B cell (primary cell): Measurements from ENCODE around the gene AK3. TPM values are rescaled to one million over a fixed set of nuclear protein-coding genes. Genes with fewer than 3 reads are reported as not detected.

Experiments
- ATAC-seq: fragments of 200-7000 bp; cut with Tn5 transposase; one replicate; pipeline ENCODE4 v1.10.0; 2021; ENCODE audit warnings: low read depth, mild to moderate bottlenecking, moderate number of reproducible peaks, moderate library complexity
- CTCF ChIA-PET: fragments of 350-600 bp; sonication (Branson Sonifier 250); formaldehyde crosslinking; loops from one replicate; lab custom pipeline; 2021; ENCODE audit warnings: antibody characterized with exemption, inconsistent platforms; lab: Charles Lee
- POLR2A ChIA-PET: fragments of 350-600 bp; sonication (Branson Sonifier 250); formaldehyde crosslinking; loops from one replicate; lab custom pipeline; 2021; ENCODE audit warnings: antibody characterized with exemption; lab: Charles Lee
- DNase-seq: peaks from one replicate; pipeline ENCODE4 v3.0.0; 2013
- H2AFZ ChIP-seq: 2 replicates; pipeline ENCODE4 v1.6.1; 2012; ENCODE audit warnings: mild to moderate bottlenecking, low read depth, low read length; ENCODE audit not compliant: insufficient read depth, poor library complexity, severe bottlenecking
- H3K27ac ChIP-seq, 2 donors: 1 replicate in 1 of 2; 2 replicates in 1 of 2; pipeline ENCODE4 v1.5.1; 2012 to 2013; ENCODE audit warnings: low read length in 2 of 2, mild to moderate bottlenecking in 2 of 2, moderate library complexity in 1 of 2
- H3K27me3 ChIP-seq, 4 experiments: fragments of 200-600 bp in 1 of 4; sonication (generic) in 1 of 4; replicated peaks in 1 of 4; 1 replicate in 2 of 4; 2 replicates in 2 of 4; pipeline versions ENCODE4 v1.6.1 to v1.7.0; 2013 to 2016; ENCODE audit warnings: low read length in 3 of 4, mild to moderate bottlenecking in 2 of 4, mixed read lengths in 1 of 4, moderate library complexity in 1 of 4; ENCODE audit not compliant: insufficient read depth in 4 of 4, control insufficient read depth in 3 of 4; ENCODE audit errors: control extremely low read depth in 1 of 4
- H3K36me3 ChIP-seq, 2 experiments: replicated peaks in 1 of 2; 1 replicate in 1 of 2; 2 replicates in 1 of 2; pipeline versions ENCODE4 v1.6.1 to v1.7.1; 2013; ENCODE audit warnings: low read length in 1 of 2; ENCODE audit not compliant: insufficient read depth in 2 of 2, control insufficient read depth in 1 of 2; ENCODE audit errors: control extremely low read depth in 1 of 2, extremely low read depth in 1 of 2
- H3K4me1 ChIP-seq, 2 donors: fragments of 200-600 bp in 1 of 2; sonication (generic) in 1 of 2; 1 replicate in 1 of 2; 2 replicates in 1 of 2; pipeline versions ENCODE4 v1.5.1 to v1.6.1; 2013 to 2017; ENCODE audit warnings: low read length in 2 of 2; ENCODE audit not compliant: control insufficient read depth in 2 of 2, insufficient read depth in 2 of 2
- H3K4me2 ChIP-seq: replicated peaks from 2 replicates; pipeline ENCODE3; 2012; ENCODE audit warnings: mild to moderate bottlenecking, low read depth, low read length; ENCODE audit not compliant: poor library complexity, severe bottlenecking
- H3K4me3 ChIP-seq, 5 experiments: fragments of 200-600 bp in 1 of 5; sonication (generic) in 1 of 5; 1 replicate in 3 of 5; 2 replicates in 2 of 5; pipeline versions ENCODE4 v1.5.1 to v1.7.0; 2011 to 2016; ENCODE audit warnings: low read length in 4 of 5, mild to moderate bottlenecking in 4 of 5, low read depth in 2 of 5, control low read depth in 1 of 5, moderate library complexity in 1 of 5; ENCODE audit not compliant: insufficient read depth in 1 of 5; ENCODE audit errors: control extremely low read depth in 1 of 5, extremely low read depth in 1 of 5
- H3K79me2 ChIP-seq: fragments of 200-600 bp; sonication (generic); one replicate; pipeline ENCODE4 v1.6.0; 2016; ENCODE audit warnings: low read length; ENCODE audit not compliant: control insufficient read depth, insufficient read depth
- H3K9ac ChIP-seq: fragments of 200-600 bp; sonication (generic); 2 replicates; pipeline ENCODE4 v1.6.1; 2017; ENCODE audit warnings: mild to moderate bottlenecking, low read length, moderate library complexity
- H3K9me3 ChIP-seq, 3 donors: one replicate each; pipeline versions ENCODE4 v1.6.1 to v1.7.1; 2013; ENCODE audit warnings: low read length in 2 of 3; ENCODE audit not compliant: control insufficient read depth in 2 of 3, insufficient read depth in 1 of 3; ENCODE audit errors: control extremely low read depth in 1 of 3
- H4K20me1 ChIP-seq: 2 replicates; pipeline ENCODE4 v1.6.0; 2012; ENCODE audit warnings: mild to moderate bottlenecking, low read length; ENCODE audit not compliant: insufficient read depth, control insufficient read depth, poor library complexity, severe bottlenecking
- H3K27ac Mint-ChIP-seq: one replicate; pipeline ENCODE4 v1.8.0; 2021; ENCODE audit warnings: mixed read lengths
- H3K27me3 Mint-ChIP-seq: one replicate; pipeline ENCODE4 v1.8.0; 2021; ENCODE audit warnings: mixed read lengths
- H3K4me1 Mint-ChIP-seq: one replicate; pipeline ENCODE4 v1.8.0; 2021; ENCODE audit warnings: mixed read lengths
- H3K4me3 Mint-ChIP-seq: one replicate; pipeline ENCODE4 v1.8.0; 2021; ENCODE audit warnings: mixed read lengths
- H3K9me3 Mint-ChIP-seq: one replicate; pipeline ENCODE4 v1.8.0; 2022; ENCODE audit warnings: mixed read lengths; ENCODE audit not compliant: insufficient read depth
- EZH2 ChIP-seq: IDR thresholded peaks from 2 replicates; pipeline ENCODE4 v1.6.1; 2012; ENCODE audit warnings: borderline replicate concordance, low read depth, mild to moderate bottlenecking, moderate library complexity, low read length; ENCODE audit not compliant: insufficient read depth, poor library complexity, severe bottlenecking
- WGBS: methylation state at CpG from one replicate; pipeline ENCODE4 v1.1.5; 2013; ENCODE audit warnings: missing lambda C conversion rate; ENCODE audit not compliant: insufficient coverage; 5-methylcytosine and 5-hydroxymethylcytosine counted together
- intact Hi-C: fragments of 100-400 bp; cut with micrococcal nuclease; formaldehyde crosslinking; loops from one replicate; pipeline ENCODE4 v1.10.0; 2022
- polyA plus RNA-seq: library from polyadenylated mRNA; depleted of rRNA; stranded (reverse); fragments of >200 nt; gene quantifications from 2 replicates; pipeline ENCODE4 v1.2.3, GENCODE V29; 2012
- total RNA-seq, 2 donors: library from RNA; stranded (reverse); fragments of 120-200 nt in 1 of 2; gene quantifications; 1 replicate in 1 of 2; 2 replicates in 1 of 2; pipeline versions ENCODE4 v1.2.3 to v1.2.4, GENCODE V29; 2013 to 2022
- TF ChIP-seq, protein P1 (sequence below): fragments of 200-600 bp; IDR thresholded peaks from one replicate; pipeline ENCODE4 v1.8.0; 2022; ENCODE audit warnings: antibody characterized with exemption, mild to moderate bottlenecking

The AK3 gene
- total and polyA plus RNA-seq, 2 donors (not counting 1 experiment from before 2014, with no cell fraction given), result 9.9 to 22.9 TPM

- peaks cover 6% of the 10 kb centered on the region for H3K79me2 ChIP-seq
- H3K27ac Mint-ChIP-seq, result no peak overlapping the region
- H3K9me3 Mint-ChIP-seq, result no peaks in the 10 kb centered on the region
- ATAC-seq, result no peak
- H3K4me2 ChIP-seq, result no peak overlapping the region
- no peak for DNase-seq
- no peaks in the 10 kb centered on the region for H3K27me3 Mint-ChIP-seq
- TF ChIP-seq, protein P1, sequence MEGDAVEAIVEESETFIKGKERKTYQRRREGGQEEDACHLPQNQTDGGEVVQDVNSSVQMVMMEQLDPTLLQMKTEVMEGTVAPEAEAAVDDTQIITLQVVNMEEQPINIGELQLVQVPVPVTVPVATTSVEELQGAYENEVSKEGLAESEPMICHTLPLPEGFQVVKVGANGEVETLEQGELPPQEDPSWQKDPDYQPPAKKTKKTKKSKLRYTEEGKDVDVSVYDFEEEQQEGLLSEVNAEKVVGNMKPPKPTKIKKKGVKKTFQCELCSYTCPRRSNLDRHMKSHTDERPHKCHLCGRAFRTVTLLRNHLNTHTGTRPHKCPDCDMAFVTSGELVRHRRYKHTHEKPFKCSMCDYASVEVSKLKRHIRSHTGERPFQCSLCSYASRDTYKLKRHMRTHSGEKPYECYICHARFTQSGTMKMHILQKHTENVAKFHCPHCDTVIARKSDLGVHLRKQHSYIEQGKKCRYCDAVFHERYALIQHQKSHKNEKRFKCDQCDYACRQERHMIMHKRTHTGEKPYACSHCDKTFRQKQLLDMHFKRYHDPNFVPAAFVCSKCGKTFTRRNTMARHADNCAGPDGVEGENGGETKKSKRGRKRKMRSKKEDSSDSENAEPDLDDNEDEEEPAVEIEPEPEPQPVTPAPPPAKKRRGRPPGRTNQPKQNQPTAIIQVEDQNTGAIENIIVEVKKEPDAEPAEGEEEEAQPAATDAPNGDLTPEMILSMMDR, result no peak
- no peak for TF ChIP-seq EZH2
- CTCF ChIA-PET, result no interaction called here
- H3K9me3 ChIP-seq, result no peaks in the 10 kb centered on the region
- H3K9ac ChIP-seq, result no peak overlapping the region
- intact Hi-C loops, result no loop called here
- no peak overlapping the region for H2AFZ ChIP-seq
- POLR2A ChIA-PET, result no interaction called here
- no peaks in the 10 kb centered on the region for H3K4me1 ChIP-seq
- WGBS, result 99% methylated on average over 6 of the region's 6 CpGs
- H3K27ac ChIP-seq, result no peak overlapping the region
- H3K4me3 ChIP-seq, result no peak overlapping the region
- H3K36me3 ChIP-seq, result peaks cover 6 to 44% of the 10 kb centered on the region in 2 experiments
- H4K20me1 ChIP-seq, result no peaks in the 10 kb centered on the region
- H3K27me3 ChIP-seq, result no peaks in the 10 kb centered on the region
- no peak overlapping the region for H3K4me3 Mint-ChIP-seq
- H3K4me1 Mint-ChIP-seq, result no peaks in the 10 kb centered on the region
Observed at GRCh38 chr9:4718911-4719310, 22.1 kb downstream of the AK3 start.

DNA sequence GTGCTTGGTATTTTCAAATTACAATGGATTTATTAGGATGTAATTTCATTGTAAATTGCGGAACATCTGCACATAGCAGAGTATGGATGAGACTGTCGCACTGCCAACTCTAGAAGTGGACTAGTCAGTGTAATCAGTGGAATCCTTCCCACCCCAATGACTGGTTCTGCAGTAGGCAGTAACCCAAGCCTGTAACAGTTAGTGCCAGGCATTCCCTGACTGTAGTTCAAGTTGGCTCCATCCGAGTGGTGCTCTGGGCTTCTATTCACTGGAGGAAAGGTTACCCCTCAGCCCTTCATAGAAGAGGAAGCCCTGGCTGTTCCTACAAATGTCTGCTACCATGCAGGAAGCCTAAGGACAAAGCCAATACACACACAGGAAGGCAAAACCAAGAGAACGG, 23.2 kb downstream of the AK3 start:
- no peaks in the 10 kb centered on the region for H3K27me3 Mint-ChIP-seq
- peaks cover 6% of the 10 kb centered on the region for H3K79me2 ChIP-seq
- H3K9ac ChIP-seq, result no peak overlapping the region
- H3K9me3 Mint-ChIP-seq, result no peaks in the 10 kb centered on the region
- POLR2A ChIA-PET, result no interaction called here
- ATAC-seq, result no peak
- DNase-seq, result no peak
- intact Hi-C loops, result no loop called here
- no peak overlapping the region for H3K4me3 Mint-ChIP-seq
- H3K9me3 ChIP-seq, result no peaks in the 10 kb centered on the region
- H3K4me2 ChIP-seq, result no peak overlapping the region
- no peak for TF ChIP-seq EZH2
- TF ChIP-seq, protein P1, result no peak
- H3K4me3 ChIP-seq, result no peak overlapping the region
- H3K4me1 ChIP-seq, result no peaks in the 10 kb centered on the region
- no peaks in the 10 kb centered on the region for H4K20me1 ChIP-seq
- peaks cover 6 to 45% of the 10 kb centered on the region in 2 experiments for H3K36me3 ChIP-seq
- H3K27me3 ChIP-seq, result no peaks in the 10 kb centered on the region
- H3K4me1 Mint-ChIP-seq, result no peaks in the 10 kb centered on the region
- WGBS, result 94% methylated on average over 3 of the region's 4 CpGs
- no peak overlapping the region for H2AFZ ChIP-seq
- CTCF ChIA-PET, result no interaction called here
- no peak overlapping the region for H3K27ac ChIP-seq
- no peak overlapping the region for H3K27ac Mint-ChIP-seq
